HG02759 (cell line): ENCODE results near the gene RAP1A.
"Not testable (repeated sequence)": the region's sequence is repeated elsewhere in the genome, so short reads cannot be mapped to it uniquely, and the experiment has no call there.

Experiments used
- ATAC-seq: cut with Tn5 transposase; IDR thresholded peaks from one replicate; pipeline ENCODE4 v1.9.1; 2021; ENCODE audit warnings: mild to moderate bottlenecking, moderate library complexity; ENCODE audit not compliant: unreplicated experiment

RAP1A gene

DNA sequence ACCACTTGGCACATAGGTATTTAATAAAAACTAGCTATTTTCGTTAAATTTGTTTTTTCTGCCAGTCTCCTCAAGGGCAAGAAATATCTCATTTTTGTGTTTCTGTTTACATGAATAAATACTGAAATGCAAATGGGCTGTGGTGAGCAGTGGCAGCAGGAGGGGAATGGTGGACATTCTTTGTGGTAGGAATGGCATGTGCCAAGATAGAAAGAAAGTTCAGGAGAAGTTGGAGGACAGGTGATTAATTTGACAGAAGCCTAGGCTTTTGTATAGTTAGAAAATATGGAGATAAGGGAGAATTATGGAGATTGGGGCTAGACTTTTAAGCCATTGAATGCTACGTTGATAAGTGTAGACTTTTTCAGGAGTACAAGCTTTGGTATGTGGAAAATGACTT lies 8.6 kb downstream of the RAP1A start:
- ATAC-seq, result no peak

DNA sequence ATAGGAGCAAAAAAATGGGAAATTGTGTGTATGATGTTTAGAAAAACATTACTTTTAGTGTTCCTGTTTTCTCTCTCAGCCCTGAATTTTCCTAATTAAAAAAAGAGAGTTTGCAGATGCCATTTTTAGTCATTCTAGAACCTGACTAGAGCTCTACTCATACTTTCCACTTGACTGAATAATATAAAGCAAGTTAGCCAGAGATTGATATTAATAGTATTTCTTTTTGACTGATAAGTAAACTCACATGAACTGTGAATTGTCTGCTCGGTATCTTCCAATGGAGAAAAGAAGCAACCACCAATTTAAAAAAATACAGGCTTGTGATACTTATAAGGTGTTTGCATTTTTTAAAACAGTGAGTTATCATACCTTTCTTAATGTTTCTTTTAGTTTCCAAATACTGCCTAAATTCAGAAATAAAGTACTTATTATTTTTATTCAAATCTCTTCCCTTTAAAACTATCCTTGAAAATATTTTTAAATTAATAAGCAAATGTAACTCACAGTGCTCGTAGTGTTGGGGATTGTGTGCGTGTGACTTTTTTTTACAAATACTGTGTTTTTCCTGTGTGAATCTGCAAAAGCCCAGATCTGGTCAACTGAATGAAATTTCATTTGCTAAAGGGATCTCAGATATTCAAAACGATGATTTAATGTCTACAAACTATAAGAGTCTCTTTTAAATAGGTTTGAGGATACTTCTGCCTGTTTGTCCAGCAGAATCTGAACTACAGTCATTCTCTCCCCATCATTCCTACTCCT lies 9.8 kb downstream of the RAP1A start:
- no peak for ATAC-seq

DNA sequence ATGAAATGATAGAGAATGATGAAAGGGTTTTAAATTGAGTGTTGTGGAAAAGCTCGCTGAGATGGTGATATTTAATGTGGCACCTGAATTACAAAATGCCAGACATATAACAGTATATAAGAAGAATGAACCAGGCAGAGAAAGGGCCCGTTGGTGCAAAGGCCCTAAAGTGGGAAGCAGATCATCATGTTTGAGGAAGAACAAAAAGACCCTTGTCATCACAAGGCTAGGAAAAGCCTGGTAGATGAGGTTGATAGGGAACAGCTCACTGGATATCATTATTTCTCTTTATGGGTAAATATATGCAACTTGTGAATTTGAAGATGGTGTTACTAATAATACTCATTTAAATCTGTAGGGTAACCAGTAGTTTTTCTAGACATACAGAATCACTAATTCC lies 11.0 kb downstream of the RAP1A start:
- no peak for ATAC-seq

DNA sequence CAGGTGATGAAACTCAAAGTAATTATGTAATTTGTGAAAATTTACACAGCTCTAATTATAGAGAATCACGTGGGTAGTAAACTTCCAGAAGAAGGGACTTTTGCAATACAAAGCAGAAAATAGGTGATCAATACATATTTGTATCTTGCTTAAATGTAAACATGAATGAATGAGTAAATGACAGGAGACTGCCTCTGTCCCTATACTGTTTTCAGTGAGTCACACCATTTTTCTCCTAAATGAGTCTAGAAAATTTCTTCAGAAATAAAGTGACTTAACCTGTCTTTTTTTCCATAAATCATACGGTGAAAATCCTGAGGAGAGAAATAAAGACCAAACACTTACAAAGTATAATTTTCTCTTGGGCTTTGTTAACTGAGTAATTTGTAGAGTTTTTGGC lies 11.9 kb downstream of the RAP1A start:
- ATAC-seq, result no peak

DNA sequence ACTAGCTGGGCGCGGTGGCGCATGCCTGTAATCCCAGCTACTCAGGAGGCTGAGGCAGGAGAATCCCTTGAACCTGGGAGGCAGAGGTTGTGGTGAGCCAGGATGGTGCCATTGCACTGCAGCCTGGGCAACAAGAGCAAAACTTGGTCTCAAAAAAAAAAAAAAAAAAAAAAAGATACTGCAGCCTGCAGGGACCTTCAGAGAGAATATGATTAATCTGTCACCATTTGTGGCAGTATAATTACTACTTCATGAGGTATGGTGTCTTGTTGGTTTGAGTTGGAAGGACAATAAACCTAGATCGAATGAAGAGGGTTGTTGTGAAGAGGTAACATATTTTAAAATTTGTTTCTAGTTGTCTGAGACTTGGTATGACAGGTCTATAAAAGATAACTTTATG lies 13.2 kb downstream of the RAP1A start:
- ATAC-seq, result not testable (repeated sequence)

DNA sequence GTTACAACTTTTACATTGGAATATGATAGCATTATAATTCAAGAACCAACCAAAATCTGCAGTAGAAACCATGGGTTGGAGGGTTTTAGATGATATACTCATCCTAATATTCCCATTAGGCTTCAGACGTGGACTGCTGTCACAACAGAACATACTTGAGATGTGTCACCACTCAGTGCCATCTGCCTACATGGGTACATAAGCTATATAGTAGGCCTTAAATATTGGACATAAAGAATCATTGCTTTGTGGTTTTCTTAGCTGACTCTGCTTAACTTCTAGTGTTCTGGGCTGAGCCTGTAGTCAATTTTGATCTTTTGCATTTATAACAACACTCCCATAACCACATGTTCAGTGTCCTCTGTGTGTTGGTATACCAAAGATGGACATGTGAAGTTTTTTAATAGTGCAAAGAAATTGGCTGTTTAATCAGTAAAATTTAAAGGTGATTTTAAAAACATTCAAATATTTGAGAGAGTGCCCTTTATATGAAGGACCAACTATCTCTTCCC lies 14.2 kb downstream of the RAP1A start:
- no peak for ATAC-seq

DNA sequence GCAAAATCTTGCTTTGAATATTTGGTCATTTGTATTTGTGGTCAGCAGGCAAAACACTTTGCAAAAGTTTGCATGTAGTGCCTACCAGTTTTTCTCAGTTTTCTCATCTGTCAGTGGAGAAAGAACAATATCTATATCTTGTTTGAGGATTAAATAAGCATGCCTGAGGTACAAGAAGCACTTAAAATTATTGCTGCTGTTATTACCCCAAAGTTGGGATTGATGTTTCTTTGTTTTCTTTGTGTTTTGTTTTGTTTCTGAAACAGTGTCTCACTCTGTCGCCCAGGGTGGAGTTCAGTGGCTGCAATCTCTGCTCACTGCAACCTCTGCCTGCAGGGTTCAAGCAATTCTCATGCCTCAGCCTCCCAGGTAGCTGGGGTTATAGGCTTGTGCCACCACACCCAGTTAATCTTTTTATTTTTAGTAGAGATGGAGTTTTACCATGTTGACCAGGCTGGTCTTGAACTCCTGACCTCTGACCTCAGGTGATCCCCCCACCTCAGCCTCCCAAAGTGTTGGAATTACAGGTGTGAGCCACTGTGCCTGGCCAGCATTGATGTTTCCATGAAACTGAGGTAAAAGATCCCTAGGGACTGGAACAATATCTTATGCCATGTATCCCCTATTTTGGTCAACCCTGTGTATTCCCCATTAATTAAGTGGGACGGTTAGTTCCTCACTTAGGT lies 15.9 kb downstream of the RAP1A start:
- no peak for ATAC-seq

DNA sequence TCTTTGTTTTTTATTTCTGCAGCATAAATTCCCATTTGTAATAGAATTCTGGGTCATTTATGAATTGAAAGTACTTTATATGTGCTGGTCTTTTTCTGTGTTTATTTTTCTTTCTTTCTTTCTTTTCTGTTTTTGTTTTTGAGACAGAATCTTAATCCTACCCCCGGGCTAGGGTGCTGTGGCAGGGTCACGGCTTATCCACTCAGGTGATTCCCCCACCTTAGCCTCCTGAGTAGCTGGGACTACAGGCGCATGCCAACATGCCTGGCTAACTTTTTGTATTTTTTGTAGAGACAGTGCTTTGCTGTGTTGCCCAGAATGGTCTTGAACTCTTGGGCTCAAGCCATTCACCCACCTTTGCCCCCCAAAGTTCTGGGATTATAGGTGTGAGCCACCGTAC lies 18.7 kb downstream of the RAP1A start:
- ATAC-seq, result no peak

DNA sequence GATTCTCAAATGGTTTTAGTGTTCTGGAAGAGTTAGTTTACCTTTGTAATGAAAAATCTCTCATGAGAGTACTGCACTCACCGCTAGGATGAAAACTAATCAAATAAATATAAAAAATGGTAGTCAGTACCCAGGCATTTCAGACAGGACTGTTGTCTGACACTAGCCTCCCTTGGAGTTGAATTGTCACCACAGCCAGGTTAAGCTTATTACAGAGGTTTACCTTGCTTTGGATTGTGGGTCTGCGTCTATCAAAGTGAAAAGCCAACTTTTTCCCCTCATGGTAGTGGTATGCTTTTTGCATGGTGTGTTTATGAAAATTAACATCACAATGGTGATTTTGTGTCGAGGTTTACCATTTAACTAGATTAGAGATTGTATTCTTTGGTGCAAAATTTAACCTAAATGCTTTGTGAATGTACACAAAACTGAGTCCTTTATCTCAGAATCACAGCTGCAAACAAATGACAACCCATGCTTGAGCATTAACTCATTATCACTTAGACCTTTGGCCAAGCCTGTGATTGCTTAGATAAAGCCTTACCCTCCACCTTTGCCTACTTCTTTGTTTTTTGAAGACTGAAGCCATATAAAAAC lies 20.1 kb downstream of the RAP1A start:
- ATAC-seq, result no peak

DNA sequence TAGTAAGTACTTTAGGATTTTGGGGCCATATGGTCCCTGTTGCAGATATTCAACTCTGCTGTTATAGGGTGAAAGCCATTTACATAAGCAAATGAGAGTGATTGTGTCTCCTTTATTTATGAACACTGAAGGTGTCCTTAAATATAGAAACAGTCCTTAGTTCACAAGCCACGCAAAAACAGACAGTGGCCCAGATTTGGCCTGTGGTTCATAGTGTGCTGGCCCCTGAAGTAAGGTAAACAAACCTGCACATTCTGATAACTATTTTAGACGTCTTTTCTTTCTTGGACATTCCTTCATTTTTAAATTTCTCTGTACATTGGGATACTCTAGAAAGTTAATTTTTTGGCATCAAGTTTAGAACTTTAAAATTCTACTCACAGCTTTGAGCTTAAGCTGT lies 23.5 kb downstream of the RAP1A start:
- ATAC-seq, result no peak

DNA sequence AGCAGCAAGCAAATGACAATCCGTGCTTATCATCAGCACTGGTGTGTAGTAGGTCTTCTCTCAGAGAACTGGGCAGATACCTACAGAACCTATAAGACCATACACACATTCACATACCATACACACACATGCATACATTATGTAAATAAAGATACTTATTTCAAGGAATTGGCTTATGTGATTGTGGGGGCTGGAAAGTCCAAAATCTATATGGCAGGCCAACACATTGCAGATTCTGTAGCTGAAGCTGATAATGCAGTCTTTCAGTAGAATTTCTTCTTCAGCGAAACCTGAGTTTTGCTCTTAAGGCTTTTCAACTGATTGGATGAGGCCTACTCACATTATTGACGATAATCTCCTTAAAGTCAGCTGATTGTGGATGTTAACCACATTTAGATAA lies 24.1 kb downstream of the RAP1A start:
- ATAC-seq, result no peak

DNA sequence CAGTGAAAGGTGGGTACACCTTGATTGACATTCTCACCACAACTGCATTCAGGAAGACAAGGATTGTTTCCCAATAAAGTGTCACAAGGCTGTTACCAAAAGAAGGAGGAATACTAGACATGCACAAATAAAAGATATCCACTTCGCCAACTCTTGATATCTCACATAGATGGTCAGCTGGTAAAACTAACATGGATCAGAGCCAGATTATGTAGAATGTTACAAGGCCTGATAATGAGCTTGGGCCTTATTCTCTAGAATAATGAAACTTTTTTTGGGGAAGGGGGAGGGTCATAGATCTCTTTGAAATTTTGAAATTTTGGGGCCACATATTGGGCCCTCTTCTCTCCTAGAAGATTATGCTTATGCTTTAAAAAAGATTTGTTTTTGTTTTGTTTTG lies 24.9 kb downstream of the RAP1A start:
- ATAC-seq, result no peak

DNA sequence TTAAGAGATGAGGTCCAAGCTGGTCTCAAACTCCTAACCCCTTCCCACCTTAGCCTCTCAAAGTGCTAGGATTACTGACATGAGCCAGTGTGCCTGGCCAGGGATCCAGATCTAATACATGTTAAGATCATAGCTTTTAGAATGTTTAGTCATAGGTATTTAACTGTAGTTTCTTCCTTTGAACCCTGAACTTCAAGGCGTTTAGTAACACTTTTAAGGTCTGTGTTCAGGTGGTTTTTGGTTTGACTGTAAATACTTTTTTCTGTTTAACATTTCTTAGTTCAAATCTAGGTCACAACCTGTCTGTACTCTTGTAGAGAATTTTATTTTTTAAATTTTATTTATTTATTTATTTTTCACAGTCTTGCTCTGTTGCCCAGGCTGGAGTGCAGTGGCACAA lies 28.1 kb downstream of the RAP1A start:
- ATAC-seq, result no peak

DNA sequence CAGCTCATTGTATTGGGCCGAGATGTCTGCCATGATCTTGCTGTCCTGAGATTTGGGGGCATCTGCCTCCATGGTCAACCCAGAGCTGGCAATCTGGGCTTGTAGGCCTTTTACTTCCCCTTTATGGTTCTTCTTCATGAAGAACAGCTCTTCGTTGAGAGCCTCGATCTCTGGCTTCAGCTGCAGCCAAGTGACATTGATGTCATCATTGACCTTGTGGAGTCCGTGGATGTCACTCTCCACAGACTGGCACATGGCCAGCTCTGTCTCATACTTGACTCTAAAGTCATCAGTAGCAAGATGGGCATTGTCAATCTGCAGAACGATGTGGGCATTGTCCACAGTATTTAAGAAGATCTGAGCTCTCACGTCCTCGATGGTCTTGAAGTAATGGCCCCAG lies 29.2 kb downstream of the RAP1A start:
- ATAC-seq, result no peak

DNA sequence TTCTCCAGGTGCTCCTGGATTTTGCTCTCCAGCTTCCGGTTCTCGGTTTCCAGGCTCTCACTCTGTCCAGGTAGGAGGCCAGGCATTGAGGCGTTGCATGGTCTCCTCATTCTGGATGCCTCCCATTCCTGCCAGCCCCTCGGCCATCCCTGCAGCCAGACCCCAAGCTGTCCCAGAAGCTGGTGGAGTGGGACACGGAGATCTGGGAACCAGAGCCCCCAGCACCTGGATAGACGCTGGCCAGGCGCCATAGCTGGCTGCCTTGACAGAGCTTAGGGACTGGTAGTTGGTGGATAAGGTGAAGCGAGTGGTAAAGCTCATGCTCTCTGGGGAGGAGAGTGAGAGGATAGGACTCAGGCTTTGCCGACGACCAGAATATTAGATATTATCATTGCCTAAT lies 29.6 kb downstream of the RAP1A start:
- no peak for ATAC-seq

DNA sequence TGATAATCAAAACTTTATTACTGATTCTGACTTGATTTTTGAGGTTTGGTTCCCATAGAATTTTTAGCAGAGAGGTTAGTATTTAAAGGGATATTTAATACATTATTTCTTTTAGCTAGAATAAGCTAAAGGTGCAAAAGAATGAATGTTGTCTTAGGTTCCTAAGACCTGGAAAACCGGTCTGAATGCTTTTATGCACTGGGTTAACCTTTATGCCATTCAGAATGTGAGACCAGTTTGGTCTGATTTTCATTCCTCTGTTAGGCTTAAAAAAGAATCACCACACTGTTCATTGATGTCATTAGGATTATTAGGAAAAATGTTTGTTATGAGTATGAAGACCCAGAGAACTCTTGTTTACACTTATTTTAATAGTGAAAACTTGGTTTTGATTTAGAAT lies 30.1 kb downstream of the RAP1A start:
- ATAC-seq, result no peak

DNA sequence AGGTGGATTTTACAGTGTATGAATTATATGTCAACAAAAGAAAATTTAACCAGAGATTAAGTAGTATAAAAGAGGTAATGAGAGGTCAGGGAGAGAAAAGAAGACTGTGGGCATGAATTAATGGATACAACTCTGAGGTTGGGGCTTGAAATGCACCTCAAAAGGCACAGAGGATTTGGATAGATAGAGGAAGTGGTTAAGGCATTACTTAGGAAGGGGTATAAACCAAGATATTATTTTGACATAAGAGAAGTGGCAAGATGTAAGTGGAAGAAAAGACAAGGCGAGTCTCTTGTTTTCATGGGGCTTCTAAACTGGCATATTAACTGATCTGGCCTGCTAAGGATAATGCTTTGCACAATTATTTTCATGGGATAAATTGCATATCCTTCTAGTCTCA lies 34.1 kb downstream of the RAP1A start:
- ATAC-seq, result no peak

DNA sequence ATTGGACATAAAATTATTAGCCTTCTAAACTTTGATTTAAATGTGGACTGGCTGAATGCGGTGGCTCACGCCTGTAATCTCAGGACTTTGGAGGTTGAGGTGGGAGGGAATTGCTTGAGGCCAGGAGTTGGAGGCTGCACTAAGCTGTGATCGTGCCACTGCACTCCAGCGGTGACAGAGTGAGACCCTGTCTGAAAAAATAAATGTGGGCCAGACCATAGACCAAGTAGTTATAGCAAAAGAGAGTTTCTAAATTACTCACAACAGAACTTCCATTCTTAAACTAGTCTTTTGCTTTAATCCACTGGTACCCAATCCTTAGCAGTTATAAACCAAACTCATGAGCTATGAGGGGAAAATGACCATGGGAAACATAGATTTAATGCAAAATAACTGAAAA lies 35.2 kb downstream of the RAP1A start:
- no peak for ATAC-seq

DNA sequence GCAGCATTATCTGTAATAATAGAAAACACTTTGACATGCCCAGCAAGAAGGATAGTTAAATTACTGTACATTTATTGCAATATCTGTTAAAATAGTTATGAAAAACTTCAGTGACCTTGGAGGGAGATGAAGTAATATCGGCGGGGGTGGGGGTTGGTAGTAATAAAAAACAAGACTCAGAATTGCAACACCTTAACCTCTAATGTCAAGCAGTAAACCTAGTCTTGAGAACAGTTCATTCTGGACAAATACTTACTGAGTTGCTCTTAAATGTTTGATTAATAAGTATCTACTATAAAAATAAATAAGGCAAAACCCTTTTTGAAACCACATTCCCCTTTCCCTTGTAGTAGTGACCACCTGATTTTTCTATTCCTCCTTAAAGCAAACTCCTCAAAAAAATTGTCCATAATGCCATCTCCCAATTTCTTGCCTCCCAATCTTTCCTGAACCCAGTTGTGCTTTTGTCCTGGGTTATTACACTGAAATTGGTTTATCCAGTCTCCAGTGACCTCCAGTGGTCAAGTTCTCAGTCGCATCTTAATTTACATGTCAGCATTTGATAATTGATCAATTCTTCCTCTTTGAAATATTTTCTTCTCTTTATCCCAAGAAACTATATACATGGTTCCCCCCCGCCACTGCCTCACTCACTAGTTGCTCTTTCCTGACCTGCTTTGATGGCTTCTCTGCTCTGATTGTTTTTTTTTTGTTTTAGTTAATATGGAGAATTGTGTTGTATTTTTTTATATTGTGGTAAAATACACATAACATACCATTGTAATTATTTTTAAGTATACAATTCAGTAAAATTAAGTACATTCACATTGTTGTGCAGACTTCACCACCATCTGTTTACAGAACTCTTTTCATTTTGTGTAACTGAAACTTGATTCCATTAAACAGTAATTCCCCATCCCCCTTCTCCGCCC lies 36.8 kb downstream of the RAP1A start:
- no peak for ATAC-seq

DNA sequence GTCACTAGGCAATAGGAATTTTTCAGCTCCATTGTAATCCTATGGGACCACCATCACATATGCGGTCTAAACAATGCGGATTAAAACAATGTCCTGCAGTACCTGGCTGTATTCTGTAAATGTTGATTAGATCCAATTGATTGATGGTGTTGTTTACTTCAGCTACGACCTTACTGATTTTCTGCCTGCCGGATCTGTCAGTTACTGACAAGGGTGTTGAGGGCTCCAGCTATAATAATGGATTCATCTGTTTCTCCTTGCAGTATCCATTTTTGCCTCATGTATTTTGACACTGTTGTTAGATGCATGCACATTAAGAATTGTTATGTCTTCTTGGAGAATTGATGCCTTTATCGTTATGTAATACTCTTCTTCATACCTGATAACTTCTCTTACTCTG lies 39.0 kb downstream of the RAP1A start:
- ATAC-seq, result no peak
